GM18873 (cell line): ENCODE results near the gene COL23A1.
"Not testable (repeated sequence)": the region's sequence is repeated elsewhere in the genome, so short reads cannot be mapped to it uniquely, and the experiment has no call there.

ENCODE experiments used
- ATAC-seq: cut with Tn5 transposase; IDR thresholded peaks from one replicate; pipeline ENCODE4 v1.9.1; 2021; ENCODE audit warnings: mild to moderate bottlenecking, moderate library complexity, moderate number of reproducible peaks; ENCODE audit not compliant: unreplicated experiment, low FRiP score

COL23A1 gene

GRCh38 chr5:178486878-178487512 is 103.2 kb downstream of the COL23A1 start:
- not testable (repeated sequence) for ATAC-seq

- ATAC-seq, result no peak
Measured at GRCh38 chr5:178486239-178486641, 104.0 kb downstream of the COL23A1 start.

DNA sequence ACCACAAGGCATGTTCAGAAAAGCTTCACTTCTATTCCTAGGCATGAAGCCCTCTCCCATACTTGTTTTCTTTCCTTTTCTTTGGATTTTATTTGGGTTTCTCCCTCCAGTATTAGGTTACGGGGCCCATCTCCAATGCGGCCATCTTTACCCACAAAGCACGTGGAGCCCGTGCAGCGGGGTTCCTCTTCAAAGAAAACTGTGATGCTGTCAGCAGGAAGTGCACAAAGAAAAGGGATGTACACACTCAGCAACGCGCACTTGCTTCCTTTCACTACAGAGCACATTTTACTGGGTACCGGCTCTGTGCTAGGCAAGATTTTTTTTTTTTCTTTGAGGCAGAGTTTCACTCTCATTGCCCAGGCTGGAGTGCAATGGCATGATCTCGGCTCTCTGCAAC is 106.6 kb downstream of the COL23A1 start:
- no peak for ATAC-seq

DNA sequence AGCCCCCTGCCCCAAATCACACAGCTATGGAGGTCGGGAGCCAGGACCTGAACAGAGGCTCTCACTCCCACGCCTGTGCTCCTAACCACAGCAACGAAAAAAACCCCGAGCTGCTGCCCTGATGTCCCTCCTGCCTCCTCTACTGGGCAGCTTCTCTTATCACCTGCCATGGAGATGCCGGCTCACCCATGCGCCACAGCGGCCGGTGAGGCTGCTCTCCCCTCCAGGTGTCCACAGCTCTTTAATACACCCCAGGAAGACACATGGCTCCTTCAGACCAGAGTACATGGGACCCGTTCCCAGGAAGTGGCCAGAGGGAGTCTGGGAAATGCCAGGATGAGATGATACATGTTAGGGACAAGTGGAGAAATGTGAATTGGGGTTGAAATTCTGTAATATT is 110.9 kb downstream of the COL23A1 start:
- no peak for ATAC-seq

DNA sequence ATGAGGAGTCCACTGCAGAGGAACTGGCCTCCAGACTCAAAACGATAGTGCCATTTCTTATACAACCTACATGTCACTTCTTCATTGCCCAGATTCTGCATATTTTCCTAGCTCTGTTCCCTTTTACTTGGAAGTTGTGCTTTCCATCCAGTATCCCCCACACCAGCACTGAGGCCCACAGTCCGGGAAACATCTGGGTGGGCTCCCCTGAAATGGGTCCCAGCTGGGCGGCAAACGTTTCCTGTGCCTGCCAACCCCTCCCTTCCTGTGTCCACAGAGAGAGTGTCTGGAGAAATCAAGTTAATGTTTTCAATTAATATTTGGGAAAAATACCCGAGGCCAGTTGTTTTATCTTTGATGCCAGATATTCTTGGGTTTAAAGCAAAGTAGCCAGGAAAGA is 111.8 kb downstream of the COL23A1 start:
- ATAC-seq, result no peak

DNA sequence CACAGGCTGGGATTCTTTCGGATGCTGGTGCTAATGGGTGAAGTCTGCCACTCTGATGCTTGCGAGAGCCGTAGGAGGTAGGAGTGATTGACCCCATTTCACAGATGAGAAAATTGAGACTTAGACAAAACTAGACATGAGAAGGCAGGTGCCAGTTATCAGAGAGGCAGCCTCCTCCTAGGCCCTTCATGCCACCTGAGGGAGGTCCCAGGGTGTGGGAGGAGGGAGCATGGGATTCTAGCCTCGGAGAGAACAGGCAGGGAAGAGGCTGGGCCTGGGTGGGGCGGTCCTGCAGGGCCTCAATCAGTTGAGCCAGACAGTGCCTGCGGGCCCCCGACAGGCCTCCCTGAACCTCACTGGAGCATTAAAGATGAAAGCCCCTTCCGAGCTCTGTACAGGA is 112.4 kb downstream of the COL23A1 start:
- ATAC-seq, result no peak

DNA sequence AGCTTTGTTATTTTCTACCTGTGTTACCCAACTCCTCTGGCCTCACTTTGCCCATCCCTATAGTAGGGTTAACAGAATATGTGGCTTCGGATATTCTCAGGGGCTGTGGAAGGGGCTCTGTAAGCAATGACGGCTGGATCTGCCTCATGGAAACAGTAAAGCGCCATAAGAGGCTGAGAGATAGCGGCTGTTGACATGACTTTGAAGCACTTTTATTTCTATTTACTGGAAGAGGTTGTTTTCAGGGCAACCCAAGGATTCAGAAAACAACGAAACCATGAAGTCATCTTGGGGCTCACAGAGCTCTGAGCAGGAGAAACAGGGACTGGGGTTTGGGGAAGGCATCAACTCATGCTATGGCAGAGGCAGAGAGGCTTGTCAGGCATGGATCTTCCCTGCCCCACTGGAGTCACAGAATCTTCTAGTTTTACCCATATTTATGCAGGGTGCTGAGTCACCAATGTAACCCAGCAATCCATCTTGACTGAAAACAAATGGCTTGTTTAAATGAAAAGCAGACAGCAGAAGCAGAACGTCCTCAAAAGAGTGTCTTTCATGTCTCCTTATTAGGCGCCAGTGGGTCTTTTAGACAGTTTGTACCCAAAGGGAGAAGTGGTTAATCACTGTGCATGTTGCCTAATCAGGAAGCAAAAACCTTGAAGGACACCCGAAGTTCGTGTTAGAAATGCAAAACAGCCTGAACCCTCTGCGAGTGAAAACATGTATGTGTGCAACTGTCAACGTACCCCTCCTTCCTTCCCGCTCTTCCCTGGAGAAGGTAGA is 113.0 kb downstream of the COL23A1 start:
- no peak for ATAC-seq

- no peak for ATAC-seq
Measured at GRCh38 chr5:178476531-178476930, 113.7 kb downstream of the COL23A1 start.

DNA sequence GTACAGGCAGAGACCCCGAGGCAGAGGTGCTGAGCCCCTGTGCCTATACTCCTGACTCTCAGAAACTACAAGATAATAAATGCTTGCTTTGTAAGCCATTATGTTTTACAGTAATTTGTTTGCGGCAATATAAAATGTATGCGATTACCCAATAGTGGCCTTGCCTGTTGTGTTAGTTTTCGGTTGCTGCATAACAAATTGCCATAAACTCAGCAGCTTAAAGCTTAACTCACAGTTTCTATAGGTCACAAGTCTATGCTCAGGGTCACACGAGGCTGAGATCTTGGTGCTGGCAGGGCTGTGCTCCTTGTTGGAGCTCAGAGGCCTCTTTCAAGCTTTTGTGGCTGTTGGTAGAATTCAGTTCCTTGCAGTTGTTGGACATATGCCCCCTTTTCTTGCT is 114.8 kb downstream of the COL23A1 start:
- no peak for ATAC-seq

DNA sequence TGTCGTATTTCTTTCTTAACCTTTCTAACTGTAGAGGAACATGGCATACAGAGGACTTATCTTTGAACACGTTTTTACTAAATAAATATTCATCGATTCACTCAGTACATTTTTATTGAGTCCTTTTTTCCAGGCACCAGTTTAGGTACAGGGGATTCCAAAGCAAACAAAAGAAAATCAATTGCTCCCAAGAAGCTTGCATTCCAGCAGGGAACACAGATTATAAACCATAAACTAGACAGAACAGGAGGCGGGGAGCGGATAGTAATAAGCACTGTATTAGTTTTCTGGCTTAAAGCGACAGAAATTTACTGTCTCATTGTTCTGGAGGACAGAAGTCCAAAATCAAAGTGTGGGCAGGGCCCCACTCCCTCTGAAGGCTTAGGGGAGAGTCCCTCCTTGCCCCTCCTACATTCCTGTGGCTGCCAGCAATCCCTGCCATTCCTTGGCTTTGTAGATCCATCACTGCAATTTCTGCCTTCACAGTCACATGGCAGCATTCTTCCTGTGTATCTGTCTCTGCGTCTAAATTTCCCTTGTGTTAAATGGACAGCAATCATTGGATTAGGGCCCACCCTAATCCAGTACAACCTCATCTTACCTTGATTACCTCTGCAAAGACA is 115.5 kb downstream of the COL23A1 start:
- no peak for ATAC-seq

- no peak for ATAC-seq
Measured at GRCh38 chr5:178473854-178474253, 116.3 kb downstream of the COL23A1 start.

DNA sequence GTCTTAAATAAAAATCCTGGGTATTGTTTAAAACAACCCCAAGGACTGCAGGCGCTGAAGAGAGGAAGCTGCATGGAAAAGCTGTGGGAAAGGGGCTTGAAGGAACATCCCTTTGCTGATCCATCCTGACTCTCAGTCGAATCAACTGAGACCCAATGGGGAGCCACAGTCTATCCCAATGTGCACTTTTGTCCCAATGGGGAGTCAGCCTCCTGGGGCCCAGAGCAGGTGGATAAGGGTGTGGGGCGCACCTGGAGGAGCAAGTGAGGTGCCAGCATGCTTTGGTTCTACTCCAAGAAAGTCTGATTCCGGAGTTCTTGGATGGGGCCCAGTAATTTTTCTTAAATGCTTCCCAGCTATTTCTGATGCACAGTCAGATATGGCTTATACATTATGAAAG is 118.1 kb downstream of the COL23A1 start:
- no peak for ATAC-seq

DNA sequence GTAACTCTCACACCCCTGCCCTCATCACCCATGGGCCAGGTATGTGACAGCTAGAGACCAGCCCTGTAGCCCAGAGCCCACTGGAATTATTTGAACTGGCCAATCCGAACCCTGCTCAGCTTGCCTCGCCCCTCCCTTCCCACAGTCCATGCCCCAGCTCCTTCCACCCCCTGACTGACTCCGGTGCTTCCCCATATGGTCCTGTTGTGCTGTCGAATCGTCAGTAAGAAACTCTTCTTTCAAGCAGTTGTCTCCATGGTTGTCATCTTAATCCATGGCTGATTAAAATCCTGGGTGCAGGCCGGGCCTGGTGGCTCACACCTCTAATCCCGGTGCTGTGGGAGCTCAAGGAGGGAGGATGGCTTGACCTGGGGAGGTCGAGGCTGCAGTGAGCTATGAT is 118.5 kb downstream of the COL23A1 start:
- ATAC-seq, result no peak

DNA sequence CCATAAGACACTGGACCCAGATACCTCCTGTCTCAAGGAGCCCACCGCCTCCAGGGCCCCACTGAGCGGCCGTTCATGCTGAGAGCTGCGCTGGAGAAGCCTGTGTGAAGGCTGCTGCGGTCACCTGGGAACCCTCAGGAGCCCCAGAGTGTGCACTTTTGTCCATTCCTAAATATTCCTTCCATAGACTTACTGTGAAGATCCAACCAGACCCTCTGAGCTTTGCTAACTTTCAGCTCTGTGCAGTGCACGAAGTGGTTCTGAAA is 119.5 kb downstream of the COL23A1 start:
- ATAC-seq, result no peak

- ATAC-seq, result no peak
Measured at GRCh38 chr5:178469975-178470759, 120.0 kb downstream of the COL23A1 start.

- no peak for ATAC-seq
Measured at GRCh38 chr5:178469011-178469974, 120.9 kb downstream of the COL23A1 start.

- ATAC-seq, result no peak
Measured at GRCh38 chr5:178468196-178468685, 122.0 kb downstream of the COL23A1 start.

GRCh38 chr5:178467568-178468195 is 122.5 kb downstream of the COL23A1 start:
- no peak for ATAC-seq

DNA sequence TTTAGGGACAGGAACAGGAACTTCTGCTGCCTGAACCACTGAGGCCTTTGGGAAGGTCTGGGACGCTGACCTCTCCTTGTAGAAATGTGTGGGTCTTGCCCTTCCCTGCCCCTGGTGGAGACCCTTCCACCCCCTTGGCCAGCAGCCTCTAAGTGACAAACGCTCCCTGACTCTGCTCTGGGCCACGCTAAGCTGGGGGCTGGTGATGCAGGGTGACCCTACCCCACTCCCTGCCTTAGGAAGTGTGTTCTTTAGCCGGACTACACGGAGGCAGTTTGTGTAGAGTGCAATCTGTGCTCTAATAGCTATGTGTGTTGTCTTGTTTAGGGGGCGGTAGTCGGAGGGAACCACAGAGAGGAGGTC is 123.0 kb downstream of the COL23A1 start:
- ATAC-seq, result no peak

DNA sequence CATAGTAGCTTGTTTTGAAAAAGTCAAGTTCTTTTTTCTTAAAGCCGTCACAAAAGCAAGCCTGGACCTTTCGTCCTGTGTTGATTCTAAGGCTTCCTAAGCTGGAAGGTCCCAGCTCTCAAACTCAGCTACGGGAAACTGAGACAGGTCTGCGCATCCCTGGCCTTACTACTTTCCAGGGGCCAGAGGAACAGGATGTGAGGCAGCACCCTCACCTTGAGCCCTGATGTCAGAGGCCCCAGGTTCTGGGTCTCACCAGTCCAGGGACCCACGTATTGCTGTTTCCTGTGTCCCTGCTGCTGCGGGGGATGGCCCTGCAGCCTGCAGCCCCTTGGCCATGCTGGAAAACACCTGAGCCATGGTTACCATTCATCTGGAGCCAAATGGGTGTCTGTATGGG is 123.9 kb downstream of the COL23A1 start:
- no peak for ATAC-seq
